Dermis lymphatic vessel endothelial cell (primary cell): ENCODE data around the gene CCDC152. TPM values are rescaled to one million over a fixed set of nuclear protein-coding genes. Genes with fewer than 3 reads are reported as not detected.

ENCODE experiments used
- total RNA-seq: library from RNA; depleted of rRNA; stranded (reverse); fragments of >200 nt; gene quantifications from 2 replicates; pipeline ENCODE4 v1.2.1, GENCODE V29; 2014

The CCDC152 gene
- total RNA-seq, result 0.11 and 0.34 TPM in 2 replicates

GRCh38 chr5:42756606-42757601, at the start of gene CCDC152:
Gene CCDC152, plus strand, starts transcription at chr5:42756818. Its CDS starts 2,304 bp downstream, at chr5:42759122.

GRCh38 chr5:42811591-42812446, 55.2 kb downstream of the CCDC152 start, which contains the start of gene SELENOP:
Gene SELENOP, minus strand, starts transcription at chr5:42811892. Its CDS starts 3,539 bp downstream, at chr5:42808353.

Other genes starting within 250 kb of the CCDC152 start
- gene SELENOP, start 55.1 kb downstream of the CCDC152 start, total RNA-seq, result 409 and 673 TPM in 2 replicates